H9 (cell line): ENCODE data around the gene EFNB1. TPM values are rescaled to one million over a fixed set of nuclear protein-coding genes. Genes with fewer than 3 reads are reported as not detected.

ENCODE experiments used
- DNase-seq: peaks from one replicate; pipeline ENCODE4 v3.0.0-alpha.2; 2017
- H2AFZ ChIP-seq: one replicate; pipeline ENCODE4 v1.6.1; 2013; ENCODE audit warnings: mild to moderate bottlenecking, low read length, control low read depth, moderate library complexity
- H2AK5ac ChIP-seq: 2 replicates; pipeline ENCODE4 v1.6.1; 2013; ENCODE audit warnings: low read length, control low read depth, mixed read lengths; ENCODE audit not compliant: insufficient read length
- H2BK120ac ChIP-seq: one replicate; pipeline ENCODE4 v1.6.1; 2013; ENCODE audit warnings: low read depth, mild to moderate bottlenecking, low read length, control low read depth, inconsistent platforms; ENCODE audit not compliant: poor library complexity, severe bottlenecking
- H2BK12ac ChIP-seq: 2 replicates; pipeline ENCODE4 v1.6.1; 2013; ENCODE audit warnings: low read length, control low read depth, mixed read lengths, low read depth; ENCODE audit not compliant: insufficient read length
- H2BK15ac ChIP-seq: 2 replicates; pipeline ENCODE4 v1.6.1; 2013; ENCODE audit warnings: low read depth, low read length, control low read depth
- H2BK20ac ChIP-seq: one replicate; pipeline ENCODE4 v1.6.1; 2013; ENCODE audit warnings: low read depth, mild to moderate bottlenecking, low read length, control low read depth, inconsistent platforms; ENCODE audit not compliant: poor library complexity, severe bottlenecking
- H2BK5ac ChIP-seq: 2 replicates; pipeline ENCODE4 v1.6.1; 2013; ENCODE audit warnings: low read length, control low read depth, mixed read lengths; ENCODE audit not compliant: insufficient read length
- H3K14ac ChIP-seq: 2 replicates; pipeline ENCODE4 v1.6.1; 2013; ENCODE audit warnings: low read length, control low read depth; ENCODE audit not compliant: insufficient read depth
- H3K18ac ChIP-seq: 2 replicates; pipeline ENCODE4 v1.6.1; 2013; ENCODE audit warnings: low read depth, mild to moderate bottlenecking, mixed read lengths, low read length, control low read depth; ENCODE audit not compliant: insufficient read length
- H3K23ac ChIP-seq: 2 replicates; pipeline ENCODE4 v1.6.1; 2013; ENCODE audit warnings: low read length, control low read depth, mixed read lengths, low read depth; ENCODE audit not compliant: insufficient read length
- H3K23me2 ChIP-seq: 2 replicates; pipeline ENCODE4 v1.6.1; 2013; ENCODE audit warnings: low read depth, mild to moderate bottlenecking, mixed read lengths, low read length, control low read depth; ENCODE audit not compliant: insufficient read length, poor library complexity, severe bottlenecking
- H3K27ac ChIP-seq: 2 replicates; pipeline ENCODE4 v1.5.1; 2013; ENCODE audit warnings: low read length, control low read depth, mixed read lengths, low read depth; ENCODE audit not compliant: insufficient read length
- H3K27me3 ChIP-seq: 2 replicates; pipeline ENCODE4 v1.6.1; 2013; ENCODE audit warnings: low read length, control low read depth, inconsistent platforms; ENCODE audit not compliant: insufficient read depth
- H3K4ac ChIP-seq: 2 replicates; pipeline ENCODE4 v1.6.1; 2013; ENCODE audit warnings: low read depth, mild to moderate bottlenecking, control low read depth, inconsistent platforms, low read length, moderate library complexity
- H3K4me1 ChIP-seq: 2 replicates; pipeline ENCODE4 v1.6.1; 2013; ENCODE audit warnings: low read length, control low read depth, inconsistent platforms; ENCODE audit not compliant: insufficient read depth
- H3K4me2 ChIP-seq: 2 replicates; pipeline ENCODE4 v1.6.1; 2013; ENCODE audit warnings: low read length, control low read depth, mixed read lengths; ENCODE audit not compliant: insufficient read length, insufficient read depth
- H3K56ac ChIP-seq: 2 replicates; pipeline ENCODE4 v1.6.1; 2013; ENCODE audit warnings: low read depth, mild to moderate bottlenecking, mixed read lengths, low read length, control low read depth; ENCODE audit not compliant: insufficient read length
- H3K79me1 ChIP-seq: 2 replicates; pipeline ENCODE4 v1.6.1; 2013; ENCODE audit warnings: low read depth, mild to moderate bottlenecking, moderate library complexity, low read length, control low read depth, inconsistent platforms; ENCODE audit not compliant: insufficient read depth, poor library complexity, severe bottlenecking
- H3K79me2 ChIP-seq: 2 replicates; pipeline ENCODE4 v1.6.1; 2013; ENCODE audit warnings: low read length, control low read depth, inconsistent platforms; ENCODE audit not compliant: insufficient read depth
- H3K9ac ChIP-seq: 2 replicates; pipeline ENCODE4 v1.6.1; 2013; ENCODE audit warnings: low read length, control low read depth, mixed read lengths; ENCODE audit not compliant: insufficient read length; ENCODE audit errors: extremely low read depth
- H3K9me3 ChIP-seq: one replicate; pipeline ENCODE4 v1.6.1; 2013; ENCODE audit warnings: low read depth, low read length, inconsistent platforms; ENCODE audit not compliant: control insufficient read depth
- H3T11ph ChIP-seq: one replicate; pipeline ENCODE4 v1.6.1; 2013; ENCODE audit warnings: mild to moderate bottlenecking, low read length, control low read depth, inconsistent platforms
- H4K20me1 ChIP-seq: one replicate; pipeline ENCODE4 v1.6.1; 2013; ENCODE audit not compliant: control insufficient read depth, insufficient read length, insufficient read depth
- H4K5ac ChIP-seq: 2 replicates; pipeline ENCODE4 v1.6.1; 2013; ENCODE audit warnings: low read depth, mild to moderate bottlenecking, mixed read lengths, low read length, control low read depth; ENCODE audit not compliant: insufficient read length
- H4K8ac ChIP-seq: replicated peaks from 2 replicates; pipeline ENCODE4 v1.6.1; 2013; ENCODE audit warnings: low read length, control low read depth, mixed read lengths, low read depth; ENCODE audit not compliant: insufficient read length
- H4K91ac ChIP-seq: 2 replicates; pipeline ENCODE4 v1.6.1; 2013; ENCODE audit warnings: low read depth, mild to moderate bottlenecking, moderate library complexity, mixed read lengths, low read length, control low read depth; ENCODE audit not compliant: insufficient read length
- H3K27ac Mint-ChIP-seq, 3 experiments: 2 replicates in 2 of 3; 3 replicates in 1 of 3; pipeline ENCODE4 v1.8.0; 2020 to 2021; ENCODE audit warnings: mixed read lengths in 3 of 3, mild to moderate bottlenecking in 1 of 3, moderate library complexity in 1 of 3
- H3K27me3 Mint-ChIP-seq: 2 replicates; pipeline ENCODE4 v1.8.0; 2021; ENCODE audit warnings: low read depth, mild to moderate bottlenecking, moderate library complexity, mixed read lengths
- H3K36me3 Mint-ChIP-seq, 3 experiments: 2 replicates in 2 of 3; 3 replicates in 1 of 3; pipeline ENCODE4 v1.8.0; 2020 to 2021; ENCODE audit warnings: low read depth in 3 of 3, mixed read lengths in 3 of 3; ENCODE audit not compliant: insufficient read depth in 1 of 3
- H3K4me1 Mint-ChIP-seq, 2 experiments: 2 replicates each; pipeline ENCODE4 v1.8.0; 2020; ENCODE audit warnings: mixed read lengths in 2 of 2
- H3K4me3 Mint-ChIP-seq, 2 experiments: 2 replicates in 1 of 2; 3 replicates in 1 of 2; pipeline ENCODE4 v1.8.0; 2020 to 2021; ENCODE audit warnings: mild to moderate bottlenecking in 2 of 2, mixed read lengths in 2 of 2, moderate library complexity in 1 of 2
- H3K9me3 Mint-ChIP-seq, 2 experiments: 2 replicates in 1 of 2; 3 replicates in 1 of 2; pipeline ENCODE4 v1.8.0; 2020; ENCODE audit warnings: mild to moderate bottlenecking in 2 of 2, mixed read lengths in 2 of 2, moderate library complexity in 1 of 2
- CTCF ChIP-seq: fragments of 200-600 bp; sonication (generic); conservative IDR thresholded peaks from 3 replicates; pipeline ENCODE4 v1.8.0; 2021; ENCODE audit warnings: antibody characterized with exemption, mild to moderate bottlenecking
- WGBS: extraction: QIAGEN DNeasy Blood & Tissue Kit; methylation state at CpG from one replicate; pipeline ENCODE4 v1.1.7; 2013; ENCODE audit warnings: missing lambda C conversion rate, low lambda C conversion rate, mixed read lengths; ENCODE audit not compliant: insufficient read length; ENCODE audit errors: extremely low coverage; 5-methylcytosine and 5-hydroxymethylcytosine counted together
- total RNA-seq: library from RNA; stranded (reverse); gene quantifications from 2 replicates; pipeline ENCODE4 v1.2.1, GENCODE V29; 2021

EFNB1 gene
- total RNA-seq, 1 experiment from 2014 or later: 3.1 TPM

GRCh38 chrX:68881911-68882310 is 53.1 kb downstream of the EFNB1 start:
- no peaks in the 10 kb centered on the region; the same call in 1 of the 2 replicates for H3K27me3 ChIP-seq
- H3K14ac ChIP-seq: no peak overlapping the region
- H3K9ac ChIP-seq: no peak overlapping the region
- Mint-ChIP-seq H3K27ac (no peak overlapping the region), H3K9me3 (peaks cover 61% of the 10 kb centered on the region in 2 experiments), H3K27me3 (peaks cover 28% of the 10 kb centered on the region), H3K4me3 (no peak overlapping the region), H3K36me3 (peaks cover 0 to 2% (median 2%) of the 10 kb centered on the region in 3 experiments; a peak in 2 of 7 replicates), H3K4me1 (peaks cover 31 to 37% of the 10 kb centered on the region in 2 experiments)
- no peaks in the 10 kb centered on the region for H3K9me3 ChIP-seq
- DNase-seq: no peak
- H3K79me2 ChIP-seq: no peaks in the 10 kb centered on the region
- H3T11ph ChIP-seq: no peak overlapping the region
- H3K79me1 ChIP-seq: no peaks in the 10 kb centered on the region
- H3K27ac ChIP-seq: no peak overlapping the region
- no peak overlapping the region for H4K8ac ChIP-seq
- H2AFZ ChIP-seq: no peak overlapping the region
- H2AK5ac ChIP-seq: no peak overlapping the region
- no peak overlapping the region for H4K91ac ChIP-seq
- no peak overlapping the region for H2BK15ac ChIP-seq
- no peak overlapping the region for H3K4me2 ChIP-seq
- no peak overlapping the region for H3K4ac ChIP-seq
- no peak overlapping the region for H4K5ac ChIP-seq
- H3K56ac ChIP-seq: no peak overlapping the region
- no peak for TF ChIP-seq CTCF
- no peaks in the 10 kb centered on the region for H3K23me2 ChIP-seq
- no peak overlapping the region for H2BK12ac ChIP-seq
- no peak overlapping the region for H3K18ac ChIP-seq
- no peak overlapping the region for H2BK120ac ChIP-seq
- H3K4me1 ChIP-seq: peaks cover 5% of the 10 kb centered on the region; the same call in 1 of the 2 replicates
- no peak overlapping the region for H2BK20ac ChIP-seq
- no peak overlapping the region for H2BK5ac ChIP-seq
- no CpG with 5 or more reads among the region's 5 CpGs for WGBS
- H4K20me1 ChIP-seq: no peaks in the 10 kb centered on the region
- H3K23ac ChIP-seq: no peak overlapping the region
